GM12892 (cell line): ENCODE results near the gene NTHL1.

Source experiments
- DNase-seq: peaks from one replicate; pipeline ENCODE4 v3.0.0; 2011; ENCODE audit not compliant: insufficient read length
- FAIRE-seq: peaks from 2 replicates; lab custom pipeline; 2011; peaks lifted over from hg19 to GRCh38; lab: Jason Lieb, UNC
- POLR2A ChIP-seq: IDR thresholded peaks from 2 replicates; pipeline ENCODE4 v1.6.1; 2011; ENCODE audit warnings: low read depth, low read length, control low read depth
- POLR2AphosphoS5 ChIP-seq: IDR thresholded peaks from 2 replicates; pipeline ENCODE4 v1.6.1; 2011; ENCODE audit warnings: low read depth, low read length, control low read depth
- TAF1 ChIP-seq: IDR thresholded peaks from 2 replicates; pipeline ENCODE4 v1.6.1; 2011; ENCODE audit warnings: low read depth, mild to moderate bottlenecking, control low read depth, low read length, borderline replicate concordance

The NTHL1 gene

GRCh38 chr16:2072926-2073325 lies 25.3 kb upstream of the NTHL1 start:
- TF ChIP-seq POLR2AphosphoS5 (no peak), POLR2A (no peak), TAF1 (no peak)
- FAIRE-seq (no peak), DNase-seq (no peak)

DNA sequence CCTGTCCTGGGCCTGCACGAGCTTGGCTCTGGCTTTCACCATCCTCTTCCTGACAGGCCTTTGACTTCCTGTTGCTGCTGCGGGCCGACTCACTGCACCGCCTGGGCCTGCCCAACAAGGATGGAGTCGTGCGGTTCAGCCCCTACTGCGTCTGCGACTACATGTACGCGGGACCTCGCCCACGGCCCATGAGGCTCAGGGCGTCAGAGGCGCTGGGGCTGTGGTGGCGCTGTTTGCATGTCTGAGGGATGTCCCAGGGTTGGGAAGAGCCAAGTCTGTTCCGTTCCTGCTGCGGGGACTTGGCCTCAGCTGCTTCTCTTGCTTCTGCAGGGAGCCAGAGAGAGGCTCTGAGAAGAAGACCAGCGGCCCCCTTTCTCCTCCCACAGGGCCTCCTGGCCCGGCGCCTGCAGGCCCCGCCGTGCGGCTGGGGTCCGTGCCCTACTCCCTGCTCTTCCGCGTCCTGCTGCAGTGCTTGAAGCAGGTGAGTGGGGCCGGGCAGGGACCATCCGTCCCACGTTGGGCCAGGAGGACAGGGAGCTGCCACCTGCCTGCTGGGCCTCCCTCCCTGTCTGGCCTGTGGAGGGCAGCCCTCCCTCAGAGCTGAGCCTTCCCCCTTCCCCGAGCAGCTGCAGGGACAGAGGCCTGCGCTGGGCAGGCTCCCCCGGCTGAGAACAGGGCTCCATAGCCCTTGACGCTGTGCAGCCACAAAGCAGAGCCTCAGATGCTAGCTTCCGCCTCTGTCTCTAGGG lies 24.0 kb upstream of the NTHL1 start:
- TF ChIP-seq POLR2A (no peak), TAF1 (no peak), POLR2AphosphoS5 (no peak)
- DNase-seq (no peak), FAIRE-seq (no peak)

DNA sequence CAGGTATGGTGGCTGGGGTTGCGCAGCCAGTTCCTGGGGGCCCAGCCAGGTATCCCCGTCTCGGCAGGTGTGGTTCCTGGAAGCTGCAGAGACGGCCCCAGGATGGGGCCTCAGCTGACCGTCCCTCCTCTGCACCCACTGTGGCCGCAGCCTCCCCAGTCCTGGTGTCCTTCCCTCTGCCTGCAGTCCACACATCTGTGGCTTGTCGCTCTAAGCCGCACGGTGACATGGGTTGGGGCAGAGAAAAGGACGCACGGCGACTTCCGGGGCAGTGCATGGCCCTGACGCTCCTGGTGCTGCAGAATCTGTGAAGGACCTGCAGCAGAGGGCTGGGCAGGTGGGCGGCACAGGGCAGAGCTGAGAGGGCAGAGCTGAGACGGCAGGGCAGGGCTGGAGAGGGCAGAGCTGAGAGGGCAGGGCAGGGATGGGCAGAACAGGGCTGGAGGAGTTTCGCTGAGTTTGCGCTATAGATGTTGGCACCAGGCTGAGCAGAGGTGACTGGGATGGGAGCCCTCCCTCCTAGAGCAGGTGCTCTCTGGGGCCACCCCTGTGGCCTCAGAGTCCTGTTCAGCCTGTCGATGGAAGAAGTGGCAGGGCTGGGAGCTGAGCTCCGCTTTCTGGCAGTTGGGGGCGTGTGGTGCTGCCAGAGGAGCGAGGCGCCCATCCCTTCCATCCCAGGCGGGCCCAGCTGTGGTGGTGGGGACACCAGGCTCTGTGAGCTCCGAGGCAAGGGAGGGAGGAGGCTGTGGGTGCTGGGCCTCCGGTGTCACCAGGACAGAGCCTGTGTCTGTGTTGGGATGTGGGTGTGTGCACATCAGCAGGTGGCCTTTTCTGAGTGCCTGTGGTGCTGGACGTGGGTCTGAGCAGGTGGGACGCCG lies 23.2 kb upstream of the NTHL1 start:
- TF ChIP-seq TAF1 (no peak), POLR2A (no peak), POLR2AphosphoS5 (no peak)
- no peak for DNase-seq
- no peak for FAIRE-seq

DNA sequence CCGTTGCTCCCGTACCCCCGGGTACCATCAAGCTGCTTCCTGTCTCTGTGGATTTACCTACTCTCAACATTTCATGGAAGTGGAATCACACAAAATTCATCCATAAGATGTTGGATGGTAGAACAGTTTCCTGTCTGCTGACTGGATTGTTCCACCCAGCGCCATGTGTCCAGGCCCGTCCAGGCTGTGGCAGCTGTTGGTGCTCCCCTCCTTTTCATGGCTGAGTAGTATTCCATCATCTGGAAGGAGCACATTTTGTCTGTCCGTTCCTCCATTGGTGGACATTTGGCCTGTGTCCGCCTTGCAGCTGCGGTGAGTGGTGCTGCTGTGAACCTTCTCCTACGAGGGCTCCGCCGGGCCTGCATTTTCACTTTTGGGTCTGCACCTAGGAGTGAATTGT lies 18.5 kb upstream of the NTHL1 start:
- FAIRE-seq (no peak), DNase-seq (no peak)
- no peak for TF ChIP-seq POLR2A
- TF ChIP-seq POLR2AphosphoS5: no peak
- no peak for TF ChIP-seq TAF1

GRCh38 chr16:2064368-2064945 lies 16.8 kb upstream of the NTHL1 start:
- TF ChIP-seq POLR2A (no peak), TAF1 (no peak), POLR2AphosphoS5 (no peak)
- FAIRE-seq (no peak), DNase-seq (no peak)

GRCh38 chr16:2063861-2064260 lies 16.2 kb upstream of the NTHL1 start:
- TF ChIP-seq POLR2AphosphoS5: no peak
- no peak for TF ChIP-seq POLR2A
- TF ChIP-seq TAF1: no peak
- FAIRE-seq (no peak), DNase-seq (no peak)

- no peak for FAIRE-seq
- no peak for DNase-seq
- TF ChIP-seq POLR2A (no peak), TAF1 (no peak), POLR2AphosphoS5 (no peak)
Measured at GRCh38 chr16:2062801-2063200, 15.2 kb upstream of the NTHL1 start.

DNA sequence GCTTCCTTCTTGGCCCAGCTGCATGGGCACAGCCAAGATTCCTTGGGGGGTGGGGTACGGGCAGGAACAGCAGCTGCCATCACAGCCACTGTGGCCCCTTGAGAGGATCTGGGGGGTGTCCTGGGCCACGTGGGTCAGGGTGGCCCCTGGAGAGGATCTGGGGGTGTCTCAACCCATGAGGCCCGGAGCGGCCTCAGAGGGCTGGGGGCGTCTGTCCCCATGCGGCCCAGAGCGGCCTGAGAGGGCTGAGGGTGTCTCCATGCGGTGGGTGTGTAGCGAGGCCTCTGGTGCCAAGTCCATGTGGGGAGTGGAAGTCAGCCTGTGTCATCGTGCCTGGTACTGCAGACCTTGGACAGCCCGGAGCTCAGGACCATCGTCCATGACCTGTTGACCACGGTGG lies 13.9 kb upstream of the NTHL1 start:
- DNase-seq (no peak), FAIRE-seq (no peak)
- TF ChIP-seq POLR2AphosphoS5: no peak
- TF ChIP-seq POLR2A: no peak
- no peak for TF ChIP-seq TAF1

DNA sequence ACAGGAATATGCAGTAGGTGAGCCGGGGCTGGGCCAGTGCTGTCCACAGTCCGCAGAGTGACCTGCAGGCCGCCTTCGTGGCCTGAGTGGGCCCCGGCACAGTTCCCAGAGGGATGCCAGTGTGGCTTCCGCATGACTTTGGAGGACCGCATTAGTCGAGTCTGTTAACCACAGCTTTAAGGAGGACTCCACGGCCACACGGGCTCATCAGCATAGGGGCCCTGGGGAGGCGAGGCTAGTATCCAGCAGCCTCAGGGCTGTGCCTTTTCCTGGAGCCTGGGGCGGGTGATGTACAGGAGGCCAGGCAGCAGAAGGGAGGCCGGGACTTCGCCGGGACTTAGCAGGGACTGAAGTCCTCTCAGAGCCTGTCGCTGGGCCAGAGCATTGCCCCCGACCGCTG lies 13.4 kb upstream of the NTHL1 start:
- TF ChIP-seq POLR2A (no peak), POLR2AphosphoS5 (no peak), TAF1 (no peak)
- no peak for FAIRE-seq
- DNase-seq: no peak

DNA sequence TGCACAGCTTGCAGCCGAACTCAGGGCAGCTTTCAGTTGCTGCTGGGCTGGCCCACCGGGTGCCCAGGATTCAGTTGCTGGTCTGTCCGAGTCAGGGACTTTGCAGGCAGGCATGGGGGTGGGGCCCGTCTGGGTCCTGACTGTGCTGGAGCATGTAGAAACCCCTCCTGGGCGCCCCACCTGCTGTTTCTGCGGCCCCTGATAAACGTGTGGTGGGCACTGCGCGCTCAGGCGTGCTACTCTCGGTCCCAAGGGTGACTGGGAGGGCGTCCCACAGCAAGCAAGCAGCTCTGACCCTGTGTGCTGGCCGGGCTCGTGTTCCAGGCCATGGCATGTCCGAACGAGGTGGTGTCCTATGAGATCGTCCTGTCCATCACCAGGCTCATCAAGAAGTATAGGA lies 12.7 kb upstream of the NTHL1 start:
- DNase-seq (no peak), FAIRE-seq (no peak)
- TF ChIP-seq TAF1 (no peak), POLR2A (no peak), POLR2AphosphoS5 (no peak)

GRCh38 chr16:2058872-2059271 lies 11.2 kb upstream of the NTHL1 start:
- no peak for FAIRE-seq
- DNase-seq: no peak

More at GRCh38 chr16:2058872-2059271, 11.2 kb upstream of the NTHL1 start:
- TF ChIP-seq POLR2AphosphoS5: no peak
- TF ChIP-seq POLR2A: no peak
- TF ChIP-seq TAF1: no peak
